B cell (primary cell): ENCODE data around the gene TSHZ3.

Experiments used
- EZH2 ChIP-seq: IDR thresholded peaks from 2 replicates; pipeline ENCODE4 v1.6.1; 2012; ENCODE audit warnings: borderline replicate concordance, low read depth, mild to moderate bottlenecking, moderate library complexity, low read length; ENCODE audit not compliant: insufficient read depth, poor library complexity, severe bottlenecking
- TF ChIP-seq, protein P1 (sequence below): fragments of 200-600 bp; IDR thresholded peaks from one replicate; pipeline ENCODE4 v1.8.0; 2022; ENCODE audit warnings: antibody characterized with exemption, mild to moderate bottlenecking

DNA sequence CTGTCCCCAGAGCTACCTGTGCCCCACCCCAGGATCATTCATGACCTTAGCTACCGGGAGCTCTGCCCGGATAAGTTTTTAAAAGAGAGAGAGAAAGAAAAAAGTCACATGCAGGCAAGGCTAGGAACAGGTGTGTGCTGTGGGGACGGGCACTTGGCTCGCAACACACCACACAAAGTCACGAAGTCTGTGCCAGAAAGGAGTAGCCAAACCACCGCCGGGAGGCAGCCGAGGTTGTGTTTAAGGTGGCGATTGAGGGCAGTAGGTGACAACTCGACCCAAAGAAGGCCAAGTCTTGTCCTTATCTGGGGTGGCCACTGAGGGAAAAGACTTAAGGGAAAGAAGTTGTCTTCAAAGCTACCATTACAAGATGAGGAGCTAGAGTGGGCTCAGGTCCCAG is 4.6 kb upstream of the TSHZ3 start:
- TF ChIP-seq, protein P1, sequence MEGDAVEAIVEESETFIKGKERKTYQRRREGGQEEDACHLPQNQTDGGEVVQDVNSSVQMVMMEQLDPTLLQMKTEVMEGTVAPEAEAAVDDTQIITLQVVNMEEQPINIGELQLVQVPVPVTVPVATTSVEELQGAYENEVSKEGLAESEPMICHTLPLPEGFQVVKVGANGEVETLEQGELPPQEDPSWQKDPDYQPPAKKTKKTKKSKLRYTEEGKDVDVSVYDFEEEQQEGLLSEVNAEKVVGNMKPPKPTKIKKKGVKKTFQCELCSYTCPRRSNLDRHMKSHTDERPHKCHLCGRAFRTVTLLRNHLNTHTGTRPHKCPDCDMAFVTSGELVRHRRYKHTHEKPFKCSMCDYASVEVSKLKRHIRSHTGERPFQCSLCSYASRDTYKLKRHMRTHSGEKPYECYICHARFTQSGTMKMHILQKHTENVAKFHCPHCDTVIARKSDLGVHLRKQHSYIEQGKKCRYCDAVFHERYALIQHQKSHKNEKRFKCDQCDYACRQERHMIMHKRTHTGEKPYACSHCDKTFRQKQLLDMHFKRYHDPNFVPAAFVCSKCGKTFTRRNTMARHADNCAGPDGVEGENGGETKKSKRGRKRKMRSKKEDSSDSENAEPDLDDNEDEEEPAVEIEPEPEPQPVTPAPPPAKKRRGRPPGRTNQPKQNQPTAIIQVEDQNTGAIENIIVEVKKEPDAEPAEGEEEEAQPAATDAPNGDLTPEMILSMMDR, result no peak
- no peak for TF ChIP-seq EZH2
